Breast epithelium (tissue), 3 donors: Measurements from ENCODE around the gene LSAMP.

Source experiments
- CTCF ChIP-seq, 3 donors: fragments of 450-650 bp; IDR thresholded peaks; one replicate each; pipeline ENCODE4 v1.5.1; 2016 to 2017; ENCODE audit warnings: antibody characterized with exemption in 3 of 3, mild to moderate bottlenecking in 3 of 3, moderate library complexity in 3 of 3
- POLR2AphosphoS5 ChIP-seq, 3 donors: sonication (generic); formaldehyde crosslinking; IDR thresholded peaks; one replicate each; pipeline ENCODE4 v1.6.1; 2017; ENCODE audit warnings: antibody characterized with exemption in 3 of 3

GRCh38 chr3:116444115-116444747 lies 1.1 kb downstream of the LSAMP start:
- TF ChIP-seq CTCF (IDR thresholded peaks at IDR 0.05) (no peak), POLR2AphosphoS5 (IDR thresholded peaks at IDR 0.05) (no peak)
